ENCODE measurements around the gene TTI1.

Gene TTI1

GRCh38 chr20:38033330-38034107, at the start of gene TTI1, which contains the start of gene RPRD1B:
TSS of gene TTI1 (minus strand) at chr20:38033456. CDS start at chr20:38013816, 19,640 bp downstream.
TSS of gene RPRD1B (plus strand) at chr20:38033746. CDS start at chr20:38033948, 202 bp downstream.
- peaks cover 52% of the 10 kb centered on the region for H3K36me3 Mint-ChIP-seq (ENCODE audit: low read depth)
- no peaks in the 10 kb centered on the region for H3K27me3 Mint-ChIP-seq
- H3K9me3 Mint-ChIP-seq: no peaks in the 10 kb centered on the region

GRCh38 chr20:38082894-38083293, 49.6 kb upstream of the TTI1 start:
- H3K4me3 Mint-ChIP-seq: no peak overlapping the region
- H3K4me1 Mint-ChIP-seq (ENCODE audit: low read depth): peaks cover 6% of the 10 kb centered on the region
- peaks cover 78% of the 10 kb centered on the region for H3K36me3 Mint-ChIP-seq (ENCODE audit: low read depth)
- H3K27ac Mint-ChIP-seq: no peak overlapping the region
- H3K27me3 Mint-ChIP-seq: no peaks in the 10 kb centered on the region
- H3K9me3 Mint-ChIP-seq: no peaks in the 10 kb centered on the region

More at GRCh38 chr20:38033330-38034107, at the start of gene TTI1, which contains the start of gene RPRD1B:
- H3K4me1 Mint-ChIP-seq (ENCODE audit: low read depth): peaks cover 70% of the 10 kb centered on the region
- H3K4me3 Mint-ChIP-seq: peak within 1 kb of the TSS; percentile 93
- H3K27ac Mint-ChIP-seq: peak within 1 kb of the TSS; percentile 98

- Mint-ChIP-seq H3K27ac (no peak overlapping the region), H3K4me3 (no peak overlapping the region), H3K9me3 (no peaks in the 10 kb centered on the region), H3K36me3 (ENCODE audit: low read depth) (peaks cover 75% of the 10 kb centered on the region), H3K27me3 (no peaks in the 10 kb centered on the region), H3K4me1 (ENCODE audit: low read depth) (peaks cover 10% of the 10 kb centered on the region)
Observed at GRCh38 chr20:38081575-38081974, 48.3 kb upstream of the TTI1 start.

DNA sequence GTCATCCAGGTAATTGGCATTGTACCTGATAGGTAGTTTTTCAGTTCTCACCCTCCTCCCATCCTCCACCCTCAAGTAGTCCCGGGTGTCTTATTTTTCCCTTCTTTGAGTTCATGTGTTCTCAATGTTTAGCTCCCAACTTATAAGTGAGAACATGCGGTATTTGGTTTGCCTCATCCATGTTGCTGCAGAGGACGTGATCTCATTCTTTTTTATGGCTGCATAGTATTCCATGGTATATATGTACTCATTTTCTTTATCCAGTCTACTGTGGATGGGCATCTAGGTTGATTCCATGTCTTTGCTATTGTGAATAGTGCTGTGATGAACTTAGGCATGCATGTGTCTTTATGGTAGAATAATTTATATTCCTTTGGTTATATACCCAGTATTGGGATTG, 46.1 kb upstream of the TTI1 start:
- Mint-ChIP-seq H3K36me3 (ENCODE audit: low read depth) (peaks cover 76% of the 10 kb centered on the region), H3K4me3 (no peak overlapping the region)

GRCh38 chr20:38078084-38078483, 44.8 kb upstream of the TTI1 start:
- Mint-ChIP-seq H3K27me3 (no peaks in the 10 kb centered on the region), H3K4me1 (ENCODE audit: low read depth) (peaks cover 10% of the 10 kb centered on the region), H3K36me3 (ENCODE audit: low read depth) (peaks cover 79% of the 10 kb centered on the region), H3K9me3 (no peaks in the 10 kb centered on the region), H3K4me3 (no peak overlapping the region), H3K27ac (no peak overlapping the region)

More for the DNA sequence above, 46.1 kb upstream of the TTI1 start:
- Mint-ChIP-seq H3K9me3 (no peaks in the 10 kb centered on the region), H3K4me1 (ENCODE audit: low read depth) (peaks cover 10% of the 10 kb centered on the region), H3K27ac (no peak overlapping the region), H3K27me3 (no peaks in the 10 kb centered on the region)

GRCh38 chr20:38076548-38076947, 43.3 kb upstream of the TTI1 start:
- H3K9me3 Mint-ChIP-seq: no peaks in the 10 kb centered on the region
- H3K36me3 Mint-ChIP-seq (ENCODE audit: low read depth): peaks cover 89% of the 10 kb centered on the region
- no peak overlapping the region for H3K27ac Mint-ChIP-seq
- no peak overlapping the region for H3K4me3 Mint-ChIP-seq
- peaks cover 9% of the 10 kb centered on the region for H3K4me1 Mint-ChIP-seq (ENCODE audit: low read depth)
- H3K27me3 Mint-ChIP-seq: no peaks in the 10 kb centered on the region

DNA sequence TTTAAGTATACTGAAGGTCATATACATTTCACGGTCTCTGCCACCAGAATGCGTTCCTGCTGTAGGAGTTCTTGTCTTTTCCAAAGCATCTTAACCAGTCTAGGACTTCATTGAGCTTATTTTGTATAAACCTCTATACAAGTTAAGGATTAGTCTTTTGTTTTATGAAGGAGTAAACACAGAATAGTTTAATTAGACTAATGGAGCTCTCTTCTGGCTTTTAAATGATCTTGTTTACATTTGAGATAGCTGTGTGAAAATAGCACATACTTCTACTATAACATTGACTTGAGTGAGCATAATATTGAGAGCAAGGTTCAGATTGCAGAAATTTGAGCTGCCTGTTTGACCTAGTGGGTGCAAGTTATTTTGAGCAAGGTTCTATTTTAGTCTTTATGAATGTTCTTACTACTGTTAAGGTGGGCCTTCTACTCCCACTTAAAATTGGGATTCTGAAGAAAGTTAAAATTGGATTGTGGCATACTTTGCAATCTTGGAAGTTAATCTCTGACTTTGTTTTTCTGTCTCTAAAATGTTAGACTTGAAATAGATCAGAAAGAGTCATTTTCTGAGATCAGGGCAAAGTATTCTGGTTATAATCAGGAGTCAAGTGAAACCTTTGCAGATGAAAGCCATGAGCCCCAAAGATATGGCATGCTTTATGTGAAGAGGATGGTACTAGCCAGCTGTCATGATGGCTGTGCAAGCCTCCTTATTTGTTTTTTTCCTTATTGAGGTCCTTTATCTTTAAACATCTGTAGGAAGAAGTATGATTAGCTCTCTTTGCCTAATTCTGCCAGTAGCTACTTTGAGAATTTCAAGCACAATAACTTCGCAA, 42.1 kb upstream of the TTI1 start:
- Mint-ChIP-seq H3K27ac (no peak overlapping the region), H3K27me3 (no peaks in the 10 kb centered on the region), H3K36me3 (ENCODE audit: low read depth) (peaks cover 89% of the 10 kb centered on the region), H3K4me3 (no peak overlapping the region), H3K9me3 (no peaks in the 10 kb centered on the region), H3K4me1 (ENCODE audit: low read depth) (peaks cover 4% of the 10 kb centered on the region)

GRCh38 chr20:38073307-38074071, 40.2 kb upstream of the TTI1 start:
- no peaks in the 10 kb centered on the region for H3K9me3 Mint-ChIP-seq
- H3K4me3 Mint-ChIP-seq: no peak overlapping the region
- H3K27me3 Mint-ChIP-seq: no peaks in the 10 kb centered on the region
- peaks cover 4% of the 10 kb centered on the region for H3K4me1 Mint-ChIP-seq (ENCODE audit: low read depth)
- no peak overlapping the region for H3K27ac Mint-ChIP-seq
- peaks cover 88% of the 10 kb centered on the region for H3K36me3 Mint-ChIP-seq (ENCODE audit: low read depth)

DNA sequence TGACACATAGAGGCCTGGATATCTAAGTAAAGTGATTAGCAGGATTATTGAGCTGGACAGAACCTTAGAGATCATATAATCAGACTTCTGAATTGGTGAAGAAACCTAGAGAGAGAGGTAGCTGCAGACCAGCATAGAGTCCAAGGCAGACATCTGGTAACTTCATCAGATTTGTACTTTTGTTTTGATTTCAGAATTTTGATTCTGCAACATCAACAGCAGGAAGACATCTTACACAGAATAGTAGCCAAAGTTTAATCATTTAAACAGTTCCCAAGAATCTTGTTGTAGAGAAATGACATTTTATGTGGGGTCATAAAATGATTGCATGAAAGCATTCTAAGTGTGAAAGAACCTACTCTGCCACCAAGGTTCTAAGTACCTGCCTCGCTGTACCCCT, 39.6 kb upstream of the TTI1 start:
- Mint-ChIP-seq H3K4me3 (no peak overlapping the region), H3K4me1 (ENCODE audit: low read depth) (peaks cover 4% of the 10 kb centered on the region), H3K27ac (no peak overlapping the region), H3K36me3 (ENCODE audit: low read depth) (peaks cover 85% of the 10 kb centered on the region), H3K9me3 (no peaks in the 10 kb centered on the region), H3K27me3 (no peaks in the 10 kb centered on the region)

DNA sequence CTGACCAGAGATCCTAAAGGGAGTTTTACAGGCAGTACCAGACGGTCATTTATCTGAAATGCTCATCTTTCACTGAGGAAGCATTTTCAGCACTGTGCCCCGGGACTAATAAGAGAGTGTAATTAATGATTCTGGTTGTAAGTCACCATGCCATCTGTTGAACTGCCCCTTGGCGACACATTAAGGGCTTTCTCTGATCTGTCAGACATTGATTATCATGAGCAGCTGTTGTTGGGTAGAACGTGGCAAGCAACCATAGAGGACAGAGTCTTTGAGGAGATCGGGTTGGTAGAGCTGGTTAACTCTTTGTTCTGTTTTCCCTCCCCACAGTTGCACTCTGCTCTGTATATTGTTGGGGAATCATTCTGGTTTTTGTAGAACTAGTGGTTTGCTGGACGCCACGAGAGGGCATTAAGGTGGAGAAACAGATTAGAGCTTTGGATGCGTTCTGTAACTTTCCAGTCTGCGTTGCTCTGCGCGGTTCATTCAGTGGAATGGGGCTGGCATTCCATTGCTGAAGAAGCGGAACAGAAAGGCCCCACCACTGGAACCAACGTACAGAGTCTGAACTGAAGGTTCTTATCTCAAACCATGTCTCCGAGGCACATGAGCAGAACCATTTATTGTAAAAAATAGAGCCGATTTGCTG, 34.6 kb upstream of the TTI1 start:
- no peaks in the 10 kb centered on the region for H3K9me3 Mint-ChIP-seq
- no peak overlapping the region for H3K4me3 Mint-ChIP-seq
- no peaks in the 10 kb centered on the region for H3K4me1 Mint-ChIP-seq (ENCODE audit: low read depth)
- no peak overlapping the region for H3K27ac Mint-ChIP-seq
- H3K36me3 Mint-ChIP-seq (ENCODE audit: low read depth): peaks cover 79% of the 10 kb centered on the region
- H3K27me3 Mint-ChIP-seq: no peaks in the 10 kb centered on the region

GRCh38 chr20:38066969-38067716, 33.9 kb upstream of the TTI1 start:
- Mint-ChIP-seq H3K36me3 (ENCODE audit: low read depth) (peaks cover 72% of the 10 kb centered on the region), H3K9me3 (no peaks in the 10 kb centered on the region), H3K4me3 (no peak overlapping the region), H3K4me1 (ENCODE audit: low read depth) (no peaks in the 10 kb centered on the region), H3K27ac (no peak overlapping the region), H3K27me3 (no peaks in the 10 kb centered on the region)

- Mint-ChIP-seq H3K27ac (no peak overlapping the region), H3K9me3 (no peaks in the 10 kb centered on the region)
Observed at GRCh38 chr20:38065764-38066375, 32.6 kb upstream of the TTI1 start.

GRCh38 chr20:38063911-38064530, 30.8 kb upstream of the TTI1 start:
- Mint-ChIP-seq H3K36me3 (ENCODE audit: low read depth) (peaks cover 60% of the 10 kb centered on the region), H3K4me3 (no peak overlapping the region), H3K27me3 (no peaks in the 10 kb centered on the region), H3K4me1 (ENCODE audit: low read depth) (no peaks in the 10 kb centered on the region), H3K9me3 (no peaks in the 10 kb centered on the region), H3K27ac (no peak overlapping the region)

More at GRCh38 chr20:38065764-38066375, 32.6 kb upstream of the TTI1 start:
- no peaks in the 10 kb centered on the region for H3K27me3 Mint-ChIP-seq
- H3K4me3 Mint-ChIP-seq: no peak overlapping the region
- H3K4me1 Mint-ChIP-seq (ENCODE audit: low read depth): no peaks in the 10 kb centered on the region
- peaks cover 60% of the 10 kb centered on the region for H3K36me3 Mint-ChIP-seq (ENCODE audit: low read depth)

Measured in stimulated activated naive CD8-positive, alpha-beta T cell treated with anti-CD3 and anti-CD28 coated beads, Interleukin-15, Interleukin-2, amounts not matched to agents 100 ng/mL and 50 ng/mL, for 24 hours (primary cell).